CD14-positive monocyte (primary cell): ENCODE results near the gene RPL23. TPM values are rescaled to one million over a fixed set of nuclear protein-coding genes. Genes with fewer than 3 reads are reported as not detected.
A peak's percentile ranks its signal among the peaks of the same experiment; 100 is the strongest.

Experiments used
- DNase-seq, 3 donors: peaks; one replicate each; pipeline ENCODE4 v3.0.0-alpha.2; 2011 to 2022
- H2AFZ ChIP-seq: 2 replicates; pipeline ENCODE4 v1.6.0; 2012; ENCODE audit warnings: mild to moderate bottlenecking, low read depth, low read length, inconsistent platforms; ENCODE audit not compliant: insufficient read depth, poor library complexity, severe bottlenecking
- H3K27ac ChIP-seq, 2 donors: 1 replicate in 1 of 2; 2 replicates in 1 of 2; pipeline ENCODE4 v1.5.1; 2012 to 2013; ENCODE audit warnings: low read length in 2 of 2, control low read depth in 1 of 2, inconsistent platforms in 1 of 2, low read depth in 1 of 2, mild to moderate bottlenecking in 1 of 2
- H3K27me3 ChIP-seq, 2 donors: one replicate each; pipeline versions ENCODE4 v1.6.0 to v1.6.1; 2011 to 2013; ENCODE audit warnings: low read length in 2 of 2; ENCODE audit not compliant: control insufficient read depth in 2 of 2, insufficient read depth in 2 of 2
- H3K36me3 ChIP-seq, 2 donors: replicated peaks in 1 of 2; 1 replicate in 1 of 2; 2 replicates in 1 of 2; pipeline versions ENCODE4 v1.5.1 to v1.6.1; 2012 to 2013; ENCODE audit warnings: low read length in 2 of 2, control low read depth in 1 of 2, inconsistent platforms in 1 of 2, mild to moderate bottlenecking in 1 of 2; ENCODE audit not compliant: insufficient read depth in 2 of 2, control insufficient read depth in 1 of 2
- H3K4me1 ChIP-seq, 2 donors: 1 replicate in 1 of 2; 2 replicates in 1 of 2; pipeline versions ENCODE4 v1.5.1 to v1.6.1; 2012 to 2013; ENCODE audit warnings: low read length in 2 of 2, control low read depth in 1 of 2, inconsistent platforms in 1 of 2, mild to moderate bottlenecking in 1 of 2, moderate library complexity in 1 of 2; ENCODE audit not compliant: insufficient read depth in 2 of 2, control insufficient read depth in 1 of 2
- H3K4me2 ChIP-seq: replicated peaks from 2 replicates; pipeline ENCODE3; 2012; ENCODE audit warnings: low read length, moderate library complexity, mild to moderate bottlenecking; ENCODE audit not compliant: poor library complexity, severe bottlenecking; ENCODE audit errors: extremely low read depth
- H3K4me3 ChIP-seq, 3 experiments: fragments of 200-600 bp in 1 of 3; sonication (generic) in 1 of 3; replicated peaks in 1 of 3; 1 replicate in 2 of 3; 2 replicates in 1 of 3; pipeline ENCODE4 v1.5.1; 2011 to 2013; ENCODE audit warnings: low read length in 3 of 3, mild to moderate bottlenecking in 3 of 3, control low read depth in 2 of 3, low read depth in 2 of 3, inconsistent platforms in 1 of 3, moderate library complexity in 1 of 3
- H3K79me2 ChIP-seq: 2 replicates; pipeline ENCODE4 v1.6.0; 2012; ENCODE audit warnings: mild to moderate bottlenecking, control low read depth, inconsistent platforms, low read length, moderate library complexity; ENCODE audit not compliant: insufficient read depth
- H3K9ac ChIP-seq: 2 replicates; pipeline ENCODE4 v1.6.0; 2017; ENCODE audit warnings: low read length, mild to moderate bottlenecking; ENCODE audit not compliant: insufficient read depth, poor library complexity, severe bottlenecking
- H3K9me3 ChIP-seq, 2 donors: replicated peaks in 1 of 2; 1 replicate in 1 of 2; 2 replicates in 1 of 2; pipeline versions ENCODE4 v1.5.1 to v1.6.1; 2012 to 2013; ENCODE audit warnings: low read length in 2 of 2, control low read depth in 1 of 2; ENCODE audit not compliant: control insufficient read depth in 1 of 2, insufficient read depth in 1 of 2
- H4K20me1 ChIP-seq: 2 replicates; pipeline ENCODE4 v1.6.0; 2012; ENCODE audit warnings: mild to moderate bottlenecking, low read length, control low read depth, moderate library complexity; ENCODE audit not compliant: insufficient read depth
- H3K27ac Mint-ChIP-seq, 7 donors: one replicate each; pipeline ENCODE4 v1.8.0; 2020; ENCODE audit warnings: mild to moderate bottlenecking in 7 of 7, mixed read lengths in 7 of 7, moderate library complexity in 6 of 7, inconsistent platforms in 2 of 7
- H3K27me3 Mint-ChIP-seq, 3 donors: one replicate each; pipeline ENCODE4 v1.8.0; 2021 to 2022; ENCODE audit warnings: low read depth in 3 of 3, mild to moderate bottlenecking in 3 of 3, mixed read lengths in 3 of 3, moderate library complexity in 3 of 3, inconsistent platforms in 1 of 3
- H3K36me3 Mint-ChIP-seq, 2 donors: one replicate each; pipeline ENCODE4 v1.8.0; 2020; ENCODE audit warnings: mixed read lengths in 2 of 2, inconsistent platforms in 1 of 2, mild to moderate bottlenecking in 1 of 2
- H3K4me1 Mint-ChIP-seq: one replicate; pipeline ENCODE4 v1.8.0; 2020; ENCODE audit warnings: mild to moderate bottlenecking, mixed read lengths
- H3K4me3 Mint-ChIP-seq, 2 donors: one replicate each; pipeline ENCODE4 v1.8.0; 2020; ENCODE audit warnings: mild to moderate bottlenecking in 2 of 2, mixed read lengths in 2 of 2, moderate library complexity in 1 of 2
- H3K9me3 Mint-ChIP-seq, 7 donors: one replicate each; pipeline ENCODE4 v1.8.0; 2020 to 2022; ENCODE audit warnings: mixed read lengths in 7 of 7, mild to moderate bottlenecking in 6 of 7, moderate library complexity in 6 of 7, inconsistent platforms in 2 of 7
- WGBS: methylation state at CpG from one replicate; pipeline ENCODE4 v1.1.5; 2013; ENCODE audit warnings: missing lambda C conversion rate; ENCODE audit not compliant: insufficient coverage; 5-methylcytosine and 5-hydroxymethylcytosine counted together
- intact Hi-C, 2 donors: fragments of 100-400 bp; cut with micrococcal nuclease; formaldehyde crosslinking; loops; one replicate each; pipeline versions ENCODE4 v1.15.0 to v1.15.1; 2023
- polyA plus RNA-seq, 3 donors: library from polyadenylated mRNA; depleted of rRNA in 1 of 3; unstranded in 2 of 3; stranded (reverse) in 1 of 3; fragments of 300-500 nt in 2 of 3; fragments of >200 nt in 1 of 3; fragmentation: Illumina TruSeq in 2 of 3; gene quantifications; 1 replicate in 2 of 3; 2 replicates in 1 of 3; pipeline ENCODE4 v1.2.3, GENCODE V29; 2012 to 2021
- TF ChIP-seq, protein P1 (sequence below): fragments of 200-600 bp; IDR thresholded peaks from one replicate; pipeline ENCODE4 v1.8.0; 2022; ENCODE audit warnings: antibody characterized with exemption, mild to moderate bottlenecking

The RPL23 gene
- polyA plus RNA-seq, 3 donors = 561 to 1,701 (median 618) TPM

- no peaks in the 10 kb centered on the region for H3K27me3 Mint-ChIP-seq
- peaks cover 32 to 58% of the 10 kb centered on the region in 2 donors for H3K36me3 ChIP-seq
- H3K4me1 Mint-ChIP-seq = peaks cover 32% of the 10 kb centered on the region
- peaks cover 0 to 1% (median 0%) of the 10 kb centered on the region in 7 donors for H3K9me3 Mint-ChIP-seq
- peak overlapping the region; percentile 76 to 94 (median 90) for H3K27ac Mint-ChIP-seq
- peak overlapping the region; percentile 63 to 97 (median 87) for H3K4me3 ChIP-seq
- no peaks in the 10 kb centered on the region for H3K9me3 ChIP-seq
- peak overlapping the region; percentile 69 for H2AFZ ChIP-seq
- intact Hi-C loops = loop anchor here (1.0 to 10.0 kb wide), 3 partner anchors 45 to 98 kb away; partner anchors contain the start of gene PSMB3 (in 2 of the 2)
- H3K36me3 Mint-ChIP-seq = peaks cover 44 to 50% of the 10 kb centered on the region in 2 donors
- peaks cover 31% of the 10 kb centered on the region for H4K20me1 ChIP-seq
- peak overlapping the region; percentile 82 to 89 for H3K4me3 Mint-ChIP-seq
- WGBS = 28% methylated on average over 6 of the region's 14 CpGs
- H3K4me1 ChIP-seq = peaks cover 25 to 27% of the 10 kb centered on the region in 2 donors
- peaks cover 39% of the 10 kb centered on the region for H3K79me2 ChIP-seq
- no peaks in the 10 kb centered on the region for H3K27me3 ChIP-seq
- peak overlapping the region; percentile 88 to 93 for H3K27ac ChIP-seq
- no peak for DNase-seq
- peak overlapping the region; percentile 95 for H3K9ac ChIP-seq
- peak overlapping the region; percentile 73 for H3K4me2 ChIP-seq
- TF ChIP-seq, protein P1, sequence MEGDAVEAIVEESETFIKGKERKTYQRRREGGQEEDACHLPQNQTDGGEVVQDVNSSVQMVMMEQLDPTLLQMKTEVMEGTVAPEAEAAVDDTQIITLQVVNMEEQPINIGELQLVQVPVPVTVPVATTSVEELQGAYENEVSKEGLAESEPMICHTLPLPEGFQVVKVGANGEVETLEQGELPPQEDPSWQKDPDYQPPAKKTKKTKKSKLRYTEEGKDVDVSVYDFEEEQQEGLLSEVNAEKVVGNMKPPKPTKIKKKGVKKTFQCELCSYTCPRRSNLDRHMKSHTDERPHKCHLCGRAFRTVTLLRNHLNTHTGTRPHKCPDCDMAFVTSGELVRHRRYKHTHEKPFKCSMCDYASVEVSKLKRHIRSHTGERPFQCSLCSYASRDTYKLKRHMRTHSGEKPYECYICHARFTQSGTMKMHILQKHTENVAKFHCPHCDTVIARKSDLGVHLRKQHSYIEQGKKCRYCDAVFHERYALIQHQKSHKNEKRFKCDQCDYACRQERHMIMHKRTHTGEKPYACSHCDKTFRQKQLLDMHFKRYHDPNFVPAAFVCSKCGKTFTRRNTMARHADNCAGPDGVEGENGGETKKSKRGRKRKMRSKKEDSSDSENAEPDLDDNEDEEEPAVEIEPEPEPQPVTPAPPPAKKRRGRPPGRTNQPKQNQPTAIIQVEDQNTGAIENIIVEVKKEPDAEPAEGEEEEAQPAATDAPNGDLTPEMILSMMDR = no peak
These were observed 53.2 kb downstream of the RPL23 start for GRCh38 chr17:38800237-38800760.

DNA sequence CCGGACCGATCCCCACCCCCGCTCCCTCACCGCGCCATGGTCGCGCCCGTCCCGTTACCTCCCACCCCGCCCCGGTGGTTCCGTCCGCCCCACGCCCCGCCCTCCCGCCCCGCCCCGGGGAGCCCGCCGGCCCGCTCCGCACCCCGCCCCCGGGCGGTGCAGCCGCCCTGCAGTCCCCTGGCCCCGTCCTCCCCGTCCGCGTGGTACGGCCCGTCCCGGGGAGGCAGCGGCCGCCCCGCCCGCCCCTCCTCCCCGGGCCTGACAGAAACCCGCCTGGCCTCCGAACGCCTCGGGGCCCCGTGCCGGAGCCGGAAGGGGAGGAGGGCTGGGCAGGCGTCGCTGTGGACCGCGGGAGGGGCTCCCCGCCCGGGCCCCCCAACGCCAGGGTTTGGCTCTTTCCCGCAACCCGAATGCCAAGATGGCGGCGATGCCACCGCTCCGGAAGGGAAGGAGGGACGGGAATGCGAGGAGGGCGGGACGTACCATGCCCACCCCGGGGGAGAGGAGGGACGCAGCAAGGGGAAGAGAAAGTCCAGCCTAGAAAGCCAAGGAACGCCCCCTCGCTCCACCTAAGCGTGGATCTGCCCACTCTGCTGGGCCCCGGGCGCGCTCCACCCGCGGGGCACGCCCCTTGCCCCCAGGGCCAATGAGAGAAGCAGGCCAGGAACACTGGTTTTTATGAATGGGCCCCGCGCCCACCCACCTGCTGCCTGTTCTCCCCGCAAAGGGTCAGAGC lies 53.9 kb downstream of the RPL23 start, which contains the start of gene PIP4K2B:
PIP4K2B (minus strand) TSS at position 56 of the 736 bp plus-strand sequence. CDS start 132 bp downstream, outside the sequence.
- peaks cover 32 to 55% of the 10 kb centered on the region in 2 donors for H3K36me3 ChIP-seq
- intact Hi-C loops = loop anchor here (1.0 to 10.0 kb wide), 3 partner anchors 45 to 97 kb away; partner anchors contain the start of gene PSMB3 (in 2 of the 2)
- peaks cover 45% of the 10 kb centered on the region for H3K79me2 ChIP-seq
- H3K27ac ChIP-seq = peak within 1 kb of the TSS; percentile 88 to 93
- H2AFZ ChIP-seq = peak within 1 kb of the TSS; percentile 87
- Mint-ChIP-seq H3K27ac (peak within 1 kb of the TSS; percentile 84 to 94 (median 91)), H3K9me3 (peaks cover 0 to 1% (median 0%) of the 10 kb centered on the region in 7 donors), H3K4me3 (peak within 1 kb of the TSS; percentile 96 to 98), H3K4me1 (peaks cover 32% of the 10 kb centered on the region), H3K36me3 (peaks cover 41 to 44% of the 10 kb centered on the region in 2 donors), H3K27me3 (no peaks in the 10 kb centered on the region)
- peak within 1 kb of the TSS; percentile 99 for H3K4me2 ChIP-seq
- H3K4me3 ChIP-seq = peak within 1 kb of the TSS; percentile 73 to 97 (median 87)
- WGBS = under 1% methylated on average over 56 of the region's 76 CpGs
- no peaks in the 10 kb centered on the region for H3K27me3 ChIP-seq
- DNase-seq = peak; percentile 96 to 97 (median 97)
- TF ChIP-seq, protein P1 = no peak
- H3K9ac ChIP-seq = peak within 1 kb of the TSS; percentile 95
- no peaks in the 10 kb centered on the region for H3K9me3 ChIP-seq
- H4K20me1 ChIP-seq = peaks cover 31% of the 10 kb centered on the region
- H3K4me1 ChIP-seq = peaks cover 25 to 27% of the 10 kb centered on the region in 2 donors
